ENCODE results near the gene PUM1.

Gene PUM1

DNA sequence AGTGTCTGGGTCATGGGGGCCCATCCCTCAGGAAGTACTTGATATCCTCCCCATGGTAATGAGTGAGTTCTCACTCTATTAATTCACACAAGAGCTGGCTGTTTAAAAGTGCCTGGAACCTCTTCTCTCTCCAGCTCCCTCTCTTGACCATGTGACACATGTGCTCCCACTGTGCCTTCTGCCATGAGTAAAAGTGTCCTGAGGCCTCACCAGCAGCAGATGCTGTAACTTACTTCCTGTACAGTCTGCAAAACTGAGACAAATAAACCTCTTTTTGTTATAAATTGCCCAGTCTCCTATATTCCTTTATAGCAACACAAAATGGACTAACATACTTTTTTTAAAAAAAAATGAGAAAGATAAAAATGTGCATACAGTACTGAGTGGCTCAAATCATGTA is 24.0 kb downstream of the PUM1 start:
- TF ChIP-seq, protein P1, sequence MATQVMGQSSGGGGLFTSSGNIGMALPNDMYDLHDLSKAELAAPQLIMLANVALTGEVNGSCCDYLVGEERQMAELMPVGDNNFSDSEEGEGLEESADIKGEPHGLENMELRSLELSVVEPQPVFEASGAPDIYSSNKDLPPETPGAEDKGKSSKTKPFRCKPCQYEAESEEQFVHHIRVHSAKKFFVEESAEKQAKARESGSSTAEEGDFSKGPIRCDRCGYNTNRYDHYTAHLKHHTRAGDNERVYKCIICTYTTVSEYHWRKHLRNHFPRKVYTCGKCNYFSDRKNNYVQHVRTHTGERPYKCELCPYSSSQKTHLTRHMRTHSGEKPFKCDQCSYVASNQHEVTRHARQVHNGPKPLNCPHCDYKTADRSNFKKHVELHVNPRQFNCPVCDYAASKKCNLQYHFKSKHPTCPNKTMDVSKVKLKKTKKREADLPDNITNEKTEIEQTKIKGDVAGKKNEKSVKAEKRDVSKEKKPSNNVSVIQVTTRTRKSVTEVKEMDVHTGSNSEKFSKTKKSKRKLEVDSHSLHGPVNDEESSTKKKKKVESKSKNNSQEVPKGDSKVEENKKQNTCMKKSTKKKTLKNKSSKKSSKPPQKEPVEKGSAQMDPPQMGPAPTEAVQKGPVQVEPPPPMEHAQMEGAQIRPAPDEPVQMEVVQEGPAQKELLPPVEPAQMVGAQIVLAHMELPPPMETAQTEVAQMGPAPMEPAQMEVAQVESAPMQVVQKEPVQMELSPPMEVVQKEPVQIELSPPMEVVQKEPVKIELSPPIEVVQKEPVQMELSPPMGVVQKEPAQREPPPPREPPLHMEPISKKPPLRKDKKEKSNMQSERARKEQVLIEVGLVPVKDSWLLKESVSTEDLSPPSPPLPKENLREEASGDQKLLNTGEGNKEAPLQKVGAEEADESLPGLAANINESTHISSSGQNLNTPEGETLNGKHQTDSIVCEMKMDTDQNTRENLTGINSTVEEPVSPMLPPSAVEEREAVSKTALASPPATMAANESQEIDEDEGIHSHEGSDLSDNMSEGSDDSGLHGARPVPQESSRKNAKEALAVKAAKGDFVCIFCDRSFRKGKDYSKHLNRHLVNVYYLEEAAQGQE (IDR thresholded peaks at IDR 0.05; ENCODE audit: insufficient read depth in 1 of 2, low read depth in 2 of 2, low read length in 2 of 2): no peak
- TF ChIP-seq TAF1 (IDR thresholded peaks at IDR 0.05; ENCODE audit: borderline replicate concordance, insufficient read depth, low read length): no peak
- no peak for TF ChIP-seq POLR2AphosphoS5 (IDR thresholded peaks at IDR 0.05; ENCODE audit: low read depth, low read length)
- no peak for TF ChIP-seq SIN3A (IDR thresholded peaks at IDR 0.05; ENCODE audit: borderline replicate concordance, insufficient read depth, low read length)
- no peak for TF ChIP-seq FOXP2 (optimal IDR thresholded peaks at IDR 0.05; ENCODE audit: borderline replicate concordance, extremely low read depth, extremely low read length, insufficient read depth)

DNA sequence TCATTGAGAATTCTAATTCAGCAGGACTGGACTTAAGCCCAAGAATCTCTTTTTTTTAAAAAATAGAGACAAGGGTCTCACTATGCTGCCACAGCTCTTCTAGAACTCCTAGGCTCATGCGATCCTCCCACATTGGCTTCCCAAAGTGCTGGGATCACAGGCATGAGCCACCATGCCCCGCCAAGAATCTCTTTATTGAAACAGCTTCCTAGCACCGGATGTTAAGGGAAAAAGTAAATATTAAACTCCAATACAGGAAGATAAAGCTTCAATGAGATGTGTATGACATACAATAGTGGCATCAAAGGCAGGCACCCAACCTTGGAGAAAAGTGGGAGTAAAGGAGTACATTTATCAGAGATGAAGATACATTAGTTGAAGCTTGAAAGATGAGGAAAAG is 25.5 kb downstream of the PUM1 start:
- TF ChIP-seq TAF1 (IDR thresholded peaks at IDR 0.05; ENCODE audit: borderline replicate concordance, insufficient read depth, low read length): no peak

DNA sequence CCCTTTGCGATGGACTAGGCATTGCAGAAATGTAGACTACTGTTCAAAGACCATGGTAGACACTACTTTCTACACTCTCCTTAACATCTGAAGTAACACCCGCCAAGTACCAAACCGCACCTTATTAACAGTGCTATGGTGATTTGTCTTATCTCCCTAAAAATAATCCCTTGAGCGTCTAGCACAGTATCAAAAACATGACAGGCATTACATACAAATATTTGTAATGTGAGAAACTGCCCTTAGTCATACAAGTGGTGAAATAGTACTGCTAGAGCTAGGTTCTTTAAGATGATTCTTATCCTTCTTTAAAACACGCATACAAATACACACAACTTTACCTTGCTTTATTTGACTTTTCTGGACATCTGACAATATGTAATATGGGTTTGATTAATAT is 27.2 kb downstream of the PUM1 start:
- no peak for TF ChIP-seq TAF1 (IDR thresholded peaks at IDR 0.05; ENCODE audit: borderline replicate concordance, insufficient read depth, low read length)
- no peak for TF ChIP-seq POLR2AphosphoS5 (IDR thresholded peaks at IDR 0.05; ENCODE audit: low read depth, low read length)
- no peak for TF ChIP-seq FOXP2 (optimal IDR thresholded peaks at IDR 0.05; ENCODE audit: borderline replicate concordance, extremely low read depth, extremely low read length, insufficient read depth)
- TF ChIP-seq, protein P1 (IDR thresholded peaks at IDR 0.05; ENCODE audit: insufficient read depth in 1 of 2, low read depth in 2 of 2, low read length in 2 of 2): no peak
- no peak for TF ChIP-seq SIN3A (IDR thresholded peaks at IDR 0.05; ENCODE audit: borderline replicate concordance, insufficient read depth, low read length)

DNA sequence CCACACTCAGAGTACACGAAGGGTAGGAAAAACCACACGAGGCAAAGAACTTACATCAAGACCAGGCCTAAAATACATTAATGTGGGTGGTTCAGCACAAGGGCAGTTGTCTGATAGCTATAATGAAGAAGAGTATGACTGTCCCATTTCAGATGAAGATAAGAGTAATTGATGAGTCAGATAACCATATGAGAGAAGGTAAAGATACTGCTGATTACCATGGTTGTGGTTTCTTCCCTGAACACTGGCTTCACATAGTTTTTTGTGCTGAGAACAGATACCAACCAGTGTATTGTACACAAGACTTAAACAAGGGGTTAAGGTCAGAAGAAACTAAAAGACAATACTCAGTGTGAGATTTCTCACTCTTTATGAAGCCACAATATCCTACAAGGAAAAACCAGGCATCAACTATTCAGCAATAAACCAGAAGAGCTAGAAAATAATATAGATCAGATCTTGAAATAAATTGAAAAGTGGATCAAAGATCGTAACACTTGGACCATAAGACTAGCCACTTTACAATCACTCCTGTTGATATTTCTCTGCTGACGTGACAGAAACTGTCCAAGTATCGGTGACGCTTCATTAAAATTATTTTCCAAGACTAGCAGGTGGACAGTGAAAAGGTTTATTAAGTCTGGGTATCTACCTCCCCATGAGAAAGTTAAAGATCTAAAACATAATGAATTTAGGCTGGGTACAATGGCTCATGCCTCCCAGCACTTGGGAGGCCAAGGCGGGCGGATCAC is 28.6 kb downstream of the PUM1 start:
- TF ChIP-seq FOXP2 (optimal IDR thresholded peaks at IDR 0.05; ENCODE audit: borderline replicate concordance, extremely low read depth, extremely low read length, insufficient read depth): no peak
- TF ChIP-seq POLR2AphosphoS5 (IDR thresholded peaks at IDR 0.05; ENCODE audit: low read depth, low read length): no peak
- TF ChIP-seq SIN3A (IDR thresholded peaks at IDR 0.05; ENCODE audit: borderline replicate concordance, insufficient read depth, low read length): no peak
- TF ChIP-seq, protein P1 (IDR thresholded peaks at IDR 0.05; ENCODE audit: insufficient read depth in 1 of 2, low read depth in 2 of 2, low read length in 2 of 2): no peak
- TF ChIP-seq TAF1 (IDR thresholded peaks at IDR 0.05; ENCODE audit: borderline replicate concordance, insufficient read depth, low read length): no peak

DNA sequence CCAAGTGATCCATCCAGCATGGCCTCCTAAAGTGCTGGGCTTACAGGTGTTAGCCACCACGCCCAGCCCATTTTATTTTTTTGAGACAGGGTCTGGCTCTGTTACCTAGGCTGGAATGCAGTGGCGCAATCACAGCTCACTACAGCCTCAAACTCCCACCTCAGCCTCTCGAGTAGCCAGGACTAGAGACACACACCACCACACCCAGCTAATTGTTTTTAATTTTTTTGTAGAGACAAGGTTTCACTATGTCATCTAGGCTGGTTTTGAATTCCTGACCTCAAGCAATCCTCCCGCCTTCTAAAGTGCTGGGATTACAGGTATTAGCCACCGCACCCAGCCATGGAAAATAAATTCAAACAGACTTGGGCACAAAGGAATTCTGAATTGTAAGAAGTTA is 31.9 kb downstream of the PUM1 start:
- TF ChIP-seq SIN3A (IDR thresholded peaks at IDR 0.05; ENCODE audit: borderline replicate concordance, insufficient read depth, low read length): no peak
- no peak for TF ChIP-seq POLR2AphosphoS5 (IDR thresholded peaks at IDR 0.05; ENCODE audit: low read depth, low read length)
- TF ChIP-seq FOXP2 (optimal IDR thresholded peaks at IDR 0.05; ENCODE audit: borderline replicate concordance, extremely low read depth, extremely low read length, insufficient read depth): no peak
- no peak for TF ChIP-seq TAF1 (IDR thresholded peaks at IDR 0.05; ENCODE audit: borderline replicate concordance, insufficient read depth, low read length)
- TF ChIP-seq, protein P1 (IDR thresholded peaks at IDR 0.05; ENCODE audit: insufficient read depth in 1 of 2, low read depth in 2 of 2, low read length in 2 of 2): no peak

Data from PFSK-1 (cell line).